ENCODE measurements around the gene PLXNC1.

- TF ChIP-seq CTCF (IDR thresholded peaks at IDR 0.05) (no peak), MAX (IDR thresholded peaks at IDR 0.05; ENCODE audit: low read depth) (no peak), POLR2AphosphoS5 (IDR thresholded peaks at IDR 0.05; ENCODE audit: low read depth, low read length) (no peak), YY1 (IDR thresholded peaks at IDR 0.05; ENCODE audit: low read depth) (no peak), GATA2 (CRISPR knock-in tag; IDR thresholded peaks at IDR 0.05) (no peak), EZH2phosphoT487 (IDR thresholded peaks at IDR 0.05; ENCODE audit: borderline replicate concordance, low read depth) (no peak), EP300 (IDR thresholded peaks at IDR 0.05; ENCODE audit: borderline replicate concordance in 1 of 2, low read depth in 1 of 2, low read length in 1 of 2) (no peak), NFIC (IDR thresholded peaks at IDR 0.05; ENCODE audit: borderline replicate concordance) (no peak), SMC3 (IDR thresholded peaks at IDR 0.05; ENCODE audit: low read depth, low read length) (no peak), FOSL2 (IDR thresholded peaks at IDR 0.05; ENCODE audit: borderline replicate concordance, low read depth) (no peak), ZBTB33 (IDR thresholded peaks at IDR 0.05; ENCODE audit: borderline replicate concordance, low read depth) (no peak), RAD21 (IDR thresholded peaks at IDR 0.05; ENCODE audit: low read length) (no peak), USF2 (IDR thresholded peaks at IDR 0.05; ENCODE audit: borderline replicate concordance, low read depth, low read length) (no peak), TCF12 (IDR thresholded peaks at IDR 0.05) (no peak)
Observed at GRCh38 chr12:94198872-94199271, 50.5 kb downstream of the PLXNC1 start.

Data from SK-N-SH (cell line).